Measurements from ENCODE around the gene BCL6B.
A peak's percentile ranks its signal among the peaks of the same experiment; 100 is the strongest.

The BCL6B gene

GRCh38 chr17:7010523-7010922, 12.3 kb upstream of the BCL6B start:
- DNase-seq (ENCODE audit: low read depth): no peak

- DNase-seq (ENCODE audit: low read depth): no peak
These were observed 11.4 kb upstream of the BCL6B start for GRCh38 chr17:7011415-7011814.

- DNase-seq (ENCODE audit: low read depth): no peak
These were observed 11.0 kb upstream of the BCL6B start for GRCh38 chr17:7011942-7012254.

- DNase-seq (ENCODE audit: low read depth): peak; percentile 98
These were observed 8.4 kb upstream of the BCL6B start for GRCh38 chr17:7014261-7014994.

GRCh38 chr17:7014995-7015958, 7.6 kb upstream of the BCL6B start:
- DNase-seq (ENCODE audit: low read depth): peak; percentile 62

GRCh38 chr17:7016418-7016817, 6.4 kb upstream of the BCL6B start:
- no peak for DNase-seq (ENCODE audit: low read depth)

- no peak for DNase-seq (ENCODE audit: low read depth)
These were observed 5.7 kb upstream of the BCL6B start for GRCh38 chr17:7016886-7017826.

- no peak for DNase-seq (ENCODE audit: low read depth)
These were observed 5.0 kb upstream of the BCL6B start for GRCh38 chr17:7017827-7018200.

- no peak for DNase-seq (ENCODE audit: low read depth)
These were observed 4.4 kb upstream of the BCL6B start for GRCh38 chr17:7018331-7018964.

GRCh38 chr17:7019367-7019766, 3.5 kb upstream of the BCL6B start:
- no peak for DNase-seq (ENCODE audit: low read depth)

GRCh38 chr17:7019839-7020519, 2.9 kb upstream of the BCL6B start:
- no peak for DNase-seq (ENCODE audit: low read depth)

GRCh38 chr17:7020894-7021664, 1.8 kb upstream of the BCL6B start:
- no peak for DNase-seq (ENCODE audit: low read depth)

- peak; percentile 67 for DNase-seq (ENCODE audit: low read depth)
These were observed 664 bp upstream of the BCL6B start for GRCh38 chr17:7021993-7022778.

- DNase-seq (ENCODE audit: low read depth): peak; percentile 86
These were observed 939 bp downstream of the BCL6B start for GRCh38 chr17:7023576-7024401.

- no peak for DNase-seq (ENCODE audit: low read depth)
These were observed 1.5 kb downstream of the BCL6B start for GRCh38 chr17:7024402-7024785.

GRCh38 chr17:7025245-7025644, 2.4 kb downstream of the BCL6B start:
- no peak for DNase-seq (ENCODE audit: low read depth)

- DNase-seq (ENCODE audit: low read depth): no peak
These were observed 3.7 kb downstream of the BCL6B start for GRCh38 chr17:7026471-7027115.

- no peak for DNase-seq (ENCODE audit: low read depth)
These were observed 4.5 kb downstream of the BCL6B start for GRCh38 chr17:7027335-7027734.

All from activated T-helper 1 cell treated with Interleukin-2 at 50 U/mL for 16 hours (primary cell).